Measurements from ENCODE around the gene SLC30A10.

- no peak for TF ChIP-seq FOXP2 (optimal IDR thresholded peaks at IDR 0.05; ENCODE audit: borderline replicate concordance, extremely low read depth, extremely low read length, insufficient read depth)
- TF ChIP-seq POLR2AphosphoS5 (IDR thresholded peaks at IDR 0.05; ENCODE audit: low read depth, low read length) = no peak
- TF ChIP-seq SIN3A (IDR thresholded peaks at IDR 0.05; ENCODE audit: borderline replicate concordance, insufficient read depth, low read length) = no peak
These were observed 11.1 kb downstream of the SLC30A10 start for GRCh38 chr1:219917281-219917680.
